ENCODE data around the gene RPRD1A. TPM values are rescaled to one million over a fixed set of nuclear protein-coding genes. Genes with fewer than 3 reads are reported as not detected.

Gene RPRD1A
- total RNA-seq, 1 donor from 2014 or later = 35.5 TPM

DNA sequence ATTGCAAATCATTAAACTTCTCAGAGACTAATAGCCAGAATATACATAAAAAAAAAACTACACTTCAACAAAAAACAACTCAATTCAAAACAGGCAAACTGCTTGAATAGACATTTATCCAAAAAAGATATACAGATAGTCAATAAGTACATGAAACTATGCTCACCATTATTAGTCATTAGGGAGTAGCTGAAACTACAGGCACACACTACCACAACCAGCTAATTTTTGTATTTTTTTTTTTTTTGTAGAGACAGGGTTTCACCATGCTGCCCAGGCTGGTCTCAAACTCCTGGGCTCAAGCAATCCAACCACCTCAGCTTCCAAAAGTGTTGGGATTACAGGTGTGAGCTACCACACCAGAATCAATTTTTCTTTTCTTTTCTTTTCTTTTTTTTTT, 16.9 kb downstream of the RPRD1A start:
- TF ChIP-seq CTCF (IDR thresholded peaks at IDR 0.05) = no peak
- no peaks in the 10 kb centered on the region for H3K27me3 Mint-ChIP-seq (ENCODE audit: low read depth)

DNA sequence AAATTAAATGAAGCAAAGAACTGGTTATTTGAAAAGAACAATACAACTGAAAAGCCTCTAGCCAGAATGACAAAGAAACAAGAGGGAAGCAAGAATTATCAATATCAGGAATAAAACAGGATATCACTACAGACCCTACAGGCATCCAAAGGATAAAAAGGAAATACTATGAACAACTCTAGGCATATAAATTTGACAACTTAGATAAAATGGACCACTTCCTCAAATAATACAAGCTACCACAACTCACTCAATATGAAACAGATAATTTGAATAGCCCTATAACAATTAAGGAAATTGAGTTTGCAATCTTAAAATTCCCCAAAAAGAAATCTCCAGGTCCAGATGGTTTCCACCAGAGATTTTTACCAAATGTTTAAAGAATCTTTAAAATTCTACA, 19.8 kb downstream of the RPRD1A start:
- no peak for TF ChIP-seq CTCF (IDR thresholded peaks at IDR 0.05)
- peaks cover 13% of the 10 kb centered on the region for H3K9me3 Mint-ChIP-seq (ENCODE audit: low read depth)
- peaks cover 11% of the 10 kb centered on the region for H3K36me3 Mint-ChIP-seq (ENCODE audit: low read depth)
- H3K4me3 Mint-ChIP-seq (ENCODE audit: unreplicated experiment) = no peak overlapping the region
- no peak overlapping the region for H3K27ac Mint-ChIP-seq (ENCODE audit: unreplicated experiment)
- H3K27me3 Mint-ChIP-seq (ENCODE audit: low read depth) = no peaks in the 10 kb centered on the region
- H3K4me1 Mint-ChIP-seq (ENCODE audit: low read depth) = peaks cover 6% of the 10 kb centered on the region
- no peak for DNase-seq (ENCODE audit: low spot score)

More for the DNA sequence above, 16.9 kb downstream of the RPRD1A start:
- Mint-ChIP-seq H3K36me3 (ENCODE audit: low read depth) (peaks cover 13% of the 10 kb centered on the region), H3K9me3 (ENCODE audit: low read depth) (peaks cover 13% of the 10 kb centered on the region), H3K27ac (ENCODE audit: unreplicated experiment) (no peak overlapping the region), H3K4me1 (ENCODE audit: low read depth) (peaks cover 7% of the 10 kb centered on the region), H3K4me3 (ENCODE audit: unreplicated experiment) (no peak overlapping the region)
- no peak for DNase-seq (ENCODE audit: low spot score)

DNA sequence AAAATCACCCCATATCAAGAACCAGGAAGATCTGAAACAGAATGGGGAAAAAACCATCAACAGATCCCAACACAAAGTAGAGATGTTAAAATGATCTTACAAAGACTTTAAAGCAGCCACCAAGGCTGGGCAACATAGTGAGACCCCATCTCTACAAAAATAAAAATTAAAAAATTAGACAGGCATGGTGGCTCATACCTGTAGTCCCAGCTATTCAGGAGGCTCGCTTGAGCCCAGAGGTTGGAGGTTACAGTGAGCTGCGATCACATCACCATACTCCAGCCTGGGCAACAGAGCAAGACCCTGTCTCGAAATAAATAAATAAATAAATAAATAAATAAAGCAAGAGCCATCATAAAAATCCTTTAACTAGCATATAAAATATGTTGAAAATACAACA, 20.5 kb downstream of the RPRD1A start:
- H3K9me3 Mint-ChIP-seq (ENCODE audit: low read depth) = peaks cover 12% of the 10 kb centered on the region
- no peak for TF ChIP-seq CTCF (IDR thresholded peaks at IDR 0.05)
- peaks cover 11% of the 10 kb centered on the region for H3K36me3 Mint-ChIP-seq (ENCODE audit: low read depth)
- no peak for DNase-seq (ENCODE audit: low spot score)
- no peak overlapping the region for H3K4me3 Mint-ChIP-seq (ENCODE audit: unreplicated experiment)
- no peaks in the 10 kb centered on the region for H3K27me3 Mint-ChIP-seq (ENCODE audit: low read depth)
- no peak overlapping the region for H3K27ac Mint-ChIP-seq (ENCODE audit: unreplicated experiment)
- H3K4me1 Mint-ChIP-seq (ENCODE audit: low read depth) = peaks cover 6% of the 10 kb centered on the region

- DNase-seq (ENCODE audit: low spot score) = no peak
- Mint-ChIP-seq H3K27ac (ENCODE audit: unreplicated experiment) (no peak overlapping the region), H3K36me3 (ENCODE audit: low read depth) (peaks cover 6% of the 10 kb centered on the region), H3K4me3 (ENCODE audit: unreplicated experiment) (no peak overlapping the region), H3K27me3 (ENCODE audit: low read depth) (no peaks in the 10 kb centered on the region), H3K9me3 (ENCODE audit: low read depth) (peaks cover 7% of the 10 kb centered on the region), H3K4me1 (ENCODE audit: low read depth) (peaks cover 6% of the 10 kb centered on the region)
- no peak for TF ChIP-seq CTCF (IDR thresholded peaks at IDR 0.05)
These were observed 21.9 kb downstream of the RPRD1A start for GRCh38 chr18:36045241-36045991.

GRCh38 chr18:36043153-36043552, 24.2 kb downstream of the RPRD1A start:
- no peak for TF ChIP-seq CTCF (IDR thresholded peaks at IDR 0.05)
- no peak overlapping the region for H3K27ac Mint-ChIP-seq (ENCODE audit: unreplicated experiment)
- no peak for DNase-seq (ENCODE audit: low spot score)
- peaks cover 7% of the 10 kb centered on the region for H3K9me3 Mint-ChIP-seq (ENCODE audit: low read depth)
- peaks cover 6% of the 10 kb centered on the region for H3K36me3 Mint-ChIP-seq (ENCODE audit: low read depth)
- H3K4me1 Mint-ChIP-seq (ENCODE audit: low read depth) = peaks cover 6% of the 10 kb centered on the region
- H3K27me3 Mint-ChIP-seq (ENCODE audit: low read depth) = no peaks in the 10 kb centered on the region
- no peak overlapping the region for H3K4me3 Mint-ChIP-seq (ENCODE audit: unreplicated experiment)
